Epithelial cell of esophagus (primary cell): ENCODE data around the gene NKX1-2.

Experiments
- DNase-seq: peaks from one replicate; pipeline ENCODE4 v3.0.0; 2010; ENCODE audit warnings: low read depth
- H3K4me3 ChIP-seq: 2 replicates; pipeline ENCODE4 v1.5.1; 2011; ENCODE audit warnings: mild to moderate bottlenecking, low read length, control low read depth
- TF ChIP-seq, protein P1 (sequence below): IDR thresholded peaks from 2 replicates; pipeline ENCODE4 v1.5.1; 2011; ENCODE audit warnings: low read depth, mild to moderate bottlenecking, low read length, control low read depth, inconsistent platforms; ENCODE audit not compliant: insufficient read depth; ENCODE audit errors: missing control alignments

The NKX1-2 gene

DNA sequence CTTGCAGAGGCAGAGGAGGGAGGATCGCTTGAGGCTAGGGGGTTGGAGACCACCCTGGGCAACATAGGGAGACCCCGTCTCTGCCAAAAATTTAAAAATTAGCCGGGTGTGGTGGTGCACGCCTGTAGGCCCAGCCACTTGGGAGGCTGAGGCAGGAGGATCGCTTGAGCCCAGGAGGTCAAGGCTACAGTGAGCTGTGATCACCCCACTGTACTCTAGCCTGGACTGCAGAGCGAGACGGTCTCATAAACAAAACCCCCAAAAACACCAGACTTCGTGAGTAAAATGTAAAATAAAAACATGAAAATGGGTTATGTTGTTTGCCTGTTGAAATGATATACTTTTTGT lies 12.5 kb upstream of the NKX1-2 start:
- TF ChIP-seq, protein P1, sequence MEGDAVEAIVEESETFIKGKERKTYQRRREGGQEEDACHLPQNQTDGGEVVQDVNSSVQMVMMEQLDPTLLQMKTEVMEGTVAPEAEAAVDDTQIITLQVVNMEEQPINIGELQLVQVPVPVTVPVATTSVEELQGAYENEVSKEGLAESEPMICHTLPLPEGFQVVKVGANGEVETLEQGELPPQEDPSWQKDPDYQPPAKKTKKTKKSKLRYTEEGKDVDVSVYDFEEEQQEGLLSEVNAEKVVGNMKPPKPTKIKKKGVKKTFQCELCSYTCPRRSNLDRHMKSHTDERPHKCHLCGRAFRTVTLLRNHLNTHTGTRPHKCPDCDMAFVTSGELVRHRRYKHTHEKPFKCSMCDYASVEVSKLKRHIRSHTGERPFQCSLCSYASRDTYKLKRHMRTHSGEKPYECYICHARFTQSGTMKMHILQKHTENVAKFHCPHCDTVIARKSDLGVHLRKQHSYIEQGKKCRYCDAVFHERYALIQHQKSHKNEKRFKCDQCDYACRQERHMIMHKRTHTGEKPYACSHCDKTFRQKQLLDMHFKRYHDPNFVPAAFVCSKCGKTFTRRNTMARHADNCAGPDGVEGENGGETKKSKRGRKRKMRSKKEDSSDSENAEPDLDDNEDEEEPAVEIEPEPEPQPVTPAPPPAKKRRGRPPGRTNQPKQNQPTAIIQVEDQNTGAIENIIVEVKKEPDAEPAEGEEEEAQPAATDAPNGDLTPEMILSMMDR, result no peak
- DNase-seq, result no peak
- peak overlapping the region; percentile 69 for H3K4me3 ChIP-seq

DNA sequence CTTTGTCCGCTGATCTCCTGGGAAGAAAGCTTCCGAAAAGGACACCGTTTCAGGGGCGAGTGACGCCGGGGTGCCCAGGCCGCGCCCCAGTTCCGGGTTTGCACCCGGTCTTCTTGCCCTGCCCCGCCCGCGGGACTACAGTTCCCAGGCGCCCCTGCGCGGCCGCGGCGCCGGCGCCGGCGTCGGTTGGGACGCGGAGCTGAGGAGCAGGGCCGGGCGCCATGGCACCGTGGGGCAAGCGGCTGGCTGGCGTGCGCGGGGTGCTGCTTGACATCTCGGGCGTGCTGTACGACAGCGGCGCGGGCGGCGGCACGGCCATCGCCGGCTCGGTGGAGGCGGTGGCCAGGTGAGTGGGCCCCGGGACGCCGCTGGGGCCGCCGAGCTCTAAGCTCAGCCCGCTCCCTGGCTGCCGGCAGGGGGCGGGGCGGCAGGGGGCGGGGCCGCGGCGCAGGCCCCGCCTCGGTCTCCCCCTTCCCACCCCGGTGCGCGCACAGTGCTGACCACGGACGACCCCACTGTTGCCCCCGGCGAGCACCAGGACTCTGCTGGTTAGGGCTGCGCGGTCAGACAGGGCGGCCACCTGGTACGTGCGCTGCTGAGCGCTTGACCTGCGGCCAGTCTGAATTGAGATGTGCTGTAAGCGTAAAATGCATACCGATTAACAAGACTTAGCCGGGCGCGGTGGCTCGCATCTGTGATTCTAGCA lies 12.0 kb upstream of the NKX1-2 start, which contains the start of gene LHPP:
Gene LHPP (plus strand): TSS at position 182 of the 706 bp plus-strand sequence. CDS start 40 bp downstream, at position 222.
- peak within 1 kb of the TSS; percentile 69 for H3K4me3 ChIP-seq
- DNase-seq, result peak; percentile 84
- TF ChIP-seq, protein P1, result no peak

DNA sequence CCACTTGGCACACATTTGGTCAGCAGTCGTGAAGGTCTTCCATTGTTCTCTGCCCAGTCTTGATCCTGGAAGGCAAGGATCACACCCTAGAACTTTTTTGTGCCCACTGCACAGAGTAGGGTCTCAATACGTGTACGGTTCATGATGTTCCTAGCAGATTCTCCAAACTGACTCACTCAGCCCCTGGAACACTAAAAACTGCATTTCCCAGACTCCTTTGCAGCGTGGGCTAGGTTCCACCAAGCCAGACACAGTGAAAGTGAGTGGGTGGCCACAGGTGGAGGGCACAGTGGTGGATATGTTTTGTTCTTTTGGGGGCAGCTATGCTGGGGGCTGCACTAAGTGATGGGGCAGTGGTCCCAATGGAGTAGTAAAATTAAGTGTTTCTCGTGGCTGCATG lies 10.3 kb upstream of the NKX1-2 start:
- no peak for DNase-seq
- H3K4me3 ChIP-seq, result no peak overlapping the region
- TF ChIP-seq, protein P1, result no peak

DNA sequence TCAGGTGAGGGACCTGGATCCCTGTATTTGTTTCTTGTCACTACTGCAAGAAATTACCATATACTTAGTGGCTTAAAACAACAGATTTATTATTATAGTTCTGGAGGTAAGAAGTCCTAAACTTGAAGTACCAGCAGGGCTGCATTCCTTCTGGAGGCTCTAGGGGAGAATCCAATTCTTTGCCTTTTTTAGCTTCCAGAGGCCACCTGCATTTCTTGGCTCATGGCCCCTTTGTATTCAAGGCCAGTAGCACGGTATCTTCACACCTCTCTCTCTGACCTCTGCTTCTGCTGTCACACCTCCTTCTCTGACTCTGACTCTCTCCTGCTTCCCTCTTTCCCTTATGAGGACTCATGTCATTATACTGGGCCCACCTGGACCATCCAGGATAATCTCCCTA lies 9.6 kb upstream of the NKX1-2 start:
- TF ChIP-seq, protein P1, result no peak
- peak; percentile 34 for DNase-seq
- no peak overlapping the region for H3K4me3 ChIP-seq

DNA sequence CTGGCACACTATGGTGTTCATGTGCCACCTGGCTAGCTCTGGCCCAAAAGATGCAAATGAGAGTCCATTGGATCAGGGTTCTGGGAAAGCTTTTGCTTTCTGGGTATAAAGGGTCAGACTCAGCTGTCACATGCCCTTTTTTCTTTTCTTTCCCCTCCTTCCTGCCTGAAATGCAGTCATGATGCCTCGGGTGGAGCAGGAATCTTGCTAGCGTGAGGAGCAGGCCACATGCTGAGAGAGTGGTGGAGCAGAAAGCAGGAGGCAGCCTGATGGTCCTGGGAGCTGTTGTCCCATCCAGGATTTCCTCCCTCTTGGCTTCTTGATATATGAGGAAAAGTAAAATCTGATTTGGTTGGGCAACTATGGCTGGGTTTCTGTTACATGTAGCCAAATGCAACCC lies 9.1 kb upstream of the NKX1-2 start:
- TF ChIP-seq, protein P1, result no peak
- no peak for DNase-seq
- H3K4me3 ChIP-seq, result no peak overlapping the region

DNA sequence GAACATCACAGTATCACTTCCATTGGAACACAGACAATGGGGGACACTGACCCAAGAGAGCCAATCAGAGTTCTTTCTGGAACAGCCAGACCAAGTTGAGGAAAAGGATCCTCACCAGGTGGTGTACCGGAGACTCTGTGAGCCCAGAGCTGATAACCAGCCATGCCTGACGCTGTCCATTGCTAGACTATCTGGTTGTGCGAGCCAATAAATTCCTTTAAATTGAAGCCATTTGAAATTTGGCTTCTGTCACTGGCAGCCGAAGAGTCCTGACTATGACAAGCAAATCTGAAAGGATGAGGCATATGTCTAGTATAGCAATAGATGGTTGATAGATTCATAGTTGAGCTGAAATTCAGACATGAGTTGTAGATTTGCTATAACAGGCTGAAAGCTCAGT lies 8.6 kb upstream of the NKX1-2 start:
- no peak for DNase-seq
- H3K4me3 ChIP-seq, result no peak overlapping the region
- TF ChIP-seq, protein P1, result no peak

DNA sequence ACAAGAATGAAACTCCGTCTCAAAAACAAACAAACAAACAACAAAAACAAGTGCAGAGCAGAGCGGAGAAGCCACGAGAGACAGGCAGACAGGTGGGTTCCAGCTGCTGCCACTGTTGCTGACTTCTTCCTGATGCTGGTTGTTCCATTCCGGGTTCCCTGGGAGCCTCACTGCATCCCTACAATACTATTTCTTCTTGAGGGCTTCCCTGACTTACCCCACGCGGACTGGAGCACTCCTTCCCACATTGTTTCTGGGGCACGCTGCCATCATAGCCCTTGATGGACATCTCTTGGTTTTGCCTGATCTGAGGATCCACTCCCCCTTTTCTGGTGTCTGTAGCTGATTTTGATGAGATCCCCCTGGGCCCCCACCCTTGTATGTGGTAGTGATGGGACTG lies 5.6 kb upstream of the NKX1-2 start:
- no peak for DNase-seq
- TF ChIP-seq, protein P1, result no peak
- H3K4me3 ChIP-seq, result no peak overlapping the region
